Gastroesophageal sphincter (tissue), 3 donors: ENCODE data around the gene NGLY1.

ENCODE experiments used
- CTCF ChIP-seq, 4 experiments: fragments of 200-600 bp in 2 of 4; fragments of 450-650 bp in 2 of 4; sonication (generic) in 1 of 4; IDR thresholded peaks; one replicate each; pipeline ENCODE4 v1.5.1; 2017 to 2019; ENCODE audit warnings: antibody characterized with exemption in 4 of 4, mild to moderate bottlenecking in 2 of 4, moderate library complexity in 2 of 4
- EP300 ChIP-seq: sonication (generic); formaldehyde crosslinking; IDR thresholded peaks from one replicate; pipeline ENCODE4 v1.6.1; 2017; ENCODE audit warnings: antibody characterized with exemption, mild to moderate bottlenecking
- POLR2AphosphoS5 ChIP-seq: sonication (generic); formaldehyde crosslinking; IDR thresholded peaks from one replicate; pipeline ENCODE4 v1.6.1; 2017; ENCODE audit warnings: antibody characterized with exemption

- TF ChIP-seq CTCF (IDR thresholded peaks at IDR 0.05): no peak
- no peak for TF ChIP-seq EP300
- no peak for TF ChIP-seq POLR2AphosphoS5
Measured at GRCh38 chr3:25768851-25769250, 14.4 kb downstream of the NGLY1 start.
